Measurements from ENCODE around the gene OR10K2.
"Not testable (repeated sequence)": the region's sequence is repeated elsewhere in the genome, so short reads cannot be mapped to it uniquely, and the experiment has no call there.

Gene OR10K2

DNA sequence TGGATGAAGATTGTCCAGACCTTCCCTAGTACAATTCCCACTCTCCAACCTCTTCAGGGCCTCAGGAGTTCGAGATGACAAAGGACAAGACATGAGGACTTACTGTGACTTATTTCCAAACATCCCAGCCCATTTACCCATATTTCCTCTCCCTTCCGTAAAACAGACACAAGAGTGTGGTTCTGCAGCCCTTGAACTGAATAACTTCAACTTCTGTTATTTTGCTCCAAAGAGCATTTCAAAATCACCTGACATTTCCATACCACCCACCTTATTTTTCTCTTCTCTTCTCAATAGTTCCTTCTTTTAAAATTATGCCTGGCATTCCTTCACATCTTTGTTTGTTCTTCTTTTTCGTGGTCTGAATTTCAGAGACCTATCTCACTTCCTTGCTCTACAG, 8.7 kb upstream of the OR10K2 start:
- TF ChIP-seq, protein P1, sequence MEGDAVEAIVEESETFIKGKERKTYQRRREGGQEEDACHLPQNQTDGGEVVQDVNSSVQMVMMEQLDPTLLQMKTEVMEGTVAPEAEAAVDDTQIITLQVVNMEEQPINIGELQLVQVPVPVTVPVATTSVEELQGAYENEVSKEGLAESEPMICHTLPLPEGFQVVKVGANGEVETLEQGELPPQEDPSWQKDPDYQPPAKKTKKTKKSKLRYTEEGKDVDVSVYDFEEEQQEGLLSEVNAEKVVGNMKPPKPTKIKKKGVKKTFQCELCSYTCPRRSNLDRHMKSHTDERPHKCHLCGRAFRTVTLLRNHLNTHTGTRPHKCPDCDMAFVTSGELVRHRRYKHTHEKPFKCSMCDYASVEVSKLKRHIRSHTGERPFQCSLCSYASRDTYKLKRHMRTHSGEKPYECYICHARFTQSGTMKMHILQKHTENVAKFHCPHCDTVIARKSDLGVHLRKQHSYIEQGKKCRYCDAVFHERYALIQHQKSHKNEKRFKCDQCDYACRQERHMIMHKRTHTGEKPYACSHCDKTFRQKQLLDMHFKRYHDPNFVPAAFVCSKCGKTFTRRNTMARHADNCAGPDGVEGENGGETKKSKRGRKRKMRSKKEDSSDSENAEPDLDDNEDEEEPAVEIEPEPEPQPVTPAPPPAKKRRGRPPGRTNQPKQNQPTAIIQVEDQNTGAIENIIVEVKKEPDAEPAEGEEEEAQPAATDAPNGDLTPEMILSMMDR (IDR thresholded peaks at IDR 0.05; ENCODE audit: low read depth, low read length, missing control alignments) = no peak
- no peak for DNase-seq (ENCODE audit: low read depth)
- no peak overlapping the region for H3K4me3 ChIP-seq (ENCODE audit: low read depth, low read length)

GRCh38 chr1:158430163-158430562, 4.1 kb upstream of the OR10K2 start:
- DNase-seq (ENCODE audit: low read depth); H3K4me3 ChIP-seq (ENCODE audit: low read depth, low read length): not testable (repeated sequence)

DNA sequence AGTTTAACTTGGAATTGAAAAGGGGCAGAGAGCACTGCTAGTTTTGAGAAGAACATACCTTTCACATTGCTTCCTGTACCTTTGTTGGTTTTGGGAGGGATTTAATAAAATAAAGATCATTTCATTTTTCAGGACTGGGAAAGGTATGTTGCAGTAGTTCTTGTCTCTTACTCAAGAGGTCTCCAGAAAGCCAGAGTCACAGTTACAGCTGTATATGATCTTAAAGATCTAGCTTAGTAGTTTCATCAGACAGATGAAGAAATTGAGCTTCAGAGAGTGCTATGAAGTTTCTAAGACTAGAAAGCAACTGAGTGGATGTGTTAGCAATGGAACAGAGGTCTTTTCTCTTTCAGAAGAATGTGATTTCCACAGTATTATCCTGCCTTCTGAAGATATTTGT, 1.0 kb downstream of the OR10K2 start:
- DNase-seq (ENCODE audit: low read depth) = no peak
- H3K4me3 ChIP-seq (ENCODE audit: low read depth, low read length) = no peak overlapping the region
- TF ChIP-seq, protein P1 (IDR thresholded peaks at IDR 0.05; ENCODE audit: low read depth, low read length, missing control alignments) = no peak

- TF ChIP-seq, protein P1 (IDR thresholded peaks at IDR 0.05; ENCODE audit: low read depth, low read length, missing control alignments) = no peak
- DNase-seq (ENCODE audit: low read depth) = no peak
- no peak overlapping the region for H3K4me3 ChIP-seq (ENCODE audit: low read depth, low read length)
These were observed 3.8 kb downstream of the OR10K2 start for GRCh38 chr1:158422212-158422611.

DNA sequence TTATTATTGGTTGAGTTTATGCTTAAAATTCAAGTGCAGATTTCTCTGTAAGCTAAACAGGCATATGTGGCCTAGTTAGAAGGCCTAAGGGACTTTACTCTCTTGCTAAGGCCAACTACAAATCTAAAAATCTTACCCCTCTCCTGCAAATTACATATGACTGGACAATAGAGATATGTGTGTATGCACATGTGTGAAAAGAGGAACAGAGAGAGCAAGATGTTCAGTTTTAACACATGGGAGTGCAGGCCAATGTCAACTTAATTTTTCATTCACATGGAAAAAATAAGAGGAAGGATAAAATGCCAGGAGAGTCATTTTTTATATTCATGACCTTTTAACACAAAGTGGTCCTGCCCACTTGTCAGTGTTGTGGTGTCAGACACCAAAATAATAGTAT, 8.5 kb downstream of the OR10K2 start:
- no peak for DNase-seq (ENCODE audit: low read depth)
- H3K4me3 ChIP-seq (ENCODE audit: low read depth, low read length) = no peak overlapping the region
- TF ChIP-seq, protein P1 (IDR thresholded peaks at IDR 0.05; ENCODE audit: low read depth, low read length, missing control alignments) = no peak

GRCh38 chr1:158414651-158415345, 11.2 kb downstream of the OR10K2 start:
- H3K4me3 ChIP-seq (ENCODE audit: low read depth, low read length) = no peak overlapping the region
- DNase-seq (ENCODE audit: low read depth) = no peak
- TF ChIP-seq, protein P1 (IDR thresholded peaks at IDR 0.05; ENCODE audit: low read depth, low read length, missing control alignments) = no peak

- TF ChIP-seq, protein P1 (IDR thresholded peaks at IDR 0.05; ENCODE audit: low read depth, low read length, missing control alignments) = no peak
- H3K4me3 ChIP-seq (ENCODE audit: low read depth, low read length) = no peak overlapping the region
- DNase-seq (ENCODE audit: low read depth) = no peak
These were observed 18.9 kb downstream of the OR10K2 start for GRCh38 chr1:158407092-158407491.
